NOMO-1 (cell line): ENCODE measurements around the gene RPAIN.
A peak's percentile ranks its signal among the peaks of the same experiment; 100 is the strongest.
"Not testable (repeated sequence)": the region's sequence is repeated elsewhere in the genome, so short reads cannot be mapped to it uniquely, and the experiment has no call there.

Source experiments
- DNase-seq, 2 experiments: peaks; one replicate each; lab custom pipeline; 2025; ENCODE audit not compliant: unreplicated experiment in 2 of 2; lab: John Stamatoyannopoulos, UW

RPAIN gene

DNA sequence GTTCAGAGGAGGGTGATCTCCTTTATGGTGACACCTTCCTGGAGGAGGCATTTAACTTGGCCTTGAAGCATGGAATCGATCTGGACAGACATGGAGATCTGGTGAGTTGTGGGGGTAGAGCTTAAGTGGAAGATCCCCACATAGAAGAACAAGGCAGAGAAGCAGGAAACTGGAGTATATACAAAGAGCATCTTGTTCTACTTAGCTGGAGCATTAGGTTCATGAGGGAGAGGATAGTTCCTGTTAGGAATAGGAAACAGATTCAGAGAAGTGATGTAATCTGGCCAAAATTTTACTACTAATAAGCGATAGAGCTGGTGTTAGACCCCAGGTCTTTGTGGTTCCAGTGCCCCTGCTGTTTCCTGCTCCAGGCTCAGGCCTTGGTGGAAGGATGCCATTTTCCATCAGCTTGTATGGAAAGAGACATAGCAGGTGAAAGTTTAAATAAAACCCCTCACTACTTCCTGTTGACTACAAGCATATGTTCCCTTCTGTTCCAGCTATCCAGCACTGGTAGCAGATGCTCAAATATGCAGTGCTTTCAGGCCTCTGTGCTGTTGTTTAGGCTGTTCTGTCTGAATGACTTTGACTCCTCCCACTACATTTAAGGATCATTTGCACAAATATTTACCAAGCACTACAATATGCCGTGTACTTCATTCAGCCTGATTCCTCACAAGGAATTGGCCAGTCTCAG is 9.4 kb downstream of the RPAIN start:
- no peak for DNase-seq

DNA sequence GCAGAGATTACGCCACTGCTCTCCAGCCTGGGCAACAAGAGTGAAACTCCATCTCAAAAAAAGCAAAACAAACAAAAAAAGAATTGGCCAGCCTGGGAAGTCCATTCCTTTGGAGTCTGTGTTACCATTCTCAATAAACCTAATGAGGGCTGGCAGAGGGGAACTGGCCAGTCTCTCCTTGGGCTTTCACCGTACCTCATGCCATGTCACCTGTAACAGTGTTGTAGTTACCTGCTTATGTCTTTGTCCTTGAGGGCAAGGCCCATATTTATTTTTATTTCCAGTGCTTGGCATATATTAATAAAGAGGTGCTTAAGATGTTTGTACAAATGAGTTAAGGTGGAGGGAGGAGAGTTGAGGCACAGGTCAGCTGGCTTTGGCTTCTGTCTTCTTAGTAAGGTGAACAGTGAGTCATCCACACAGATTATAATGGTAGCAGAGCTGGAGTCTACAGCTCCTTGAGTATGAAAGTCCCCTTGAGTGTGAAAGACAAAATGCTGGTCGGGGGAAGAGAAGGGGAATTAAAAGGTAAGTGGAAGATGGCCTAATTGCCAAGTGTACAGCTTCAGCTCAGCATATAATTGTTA is 10.5 kb downstream of the RPAIN start:
- no peak for DNase-seq

GRCh38 chr17:5431234-5431633 is 11.3 kb downstream of the RPAIN start:
- DNase-seq, result not testable (repeated sequence)

DNA sequence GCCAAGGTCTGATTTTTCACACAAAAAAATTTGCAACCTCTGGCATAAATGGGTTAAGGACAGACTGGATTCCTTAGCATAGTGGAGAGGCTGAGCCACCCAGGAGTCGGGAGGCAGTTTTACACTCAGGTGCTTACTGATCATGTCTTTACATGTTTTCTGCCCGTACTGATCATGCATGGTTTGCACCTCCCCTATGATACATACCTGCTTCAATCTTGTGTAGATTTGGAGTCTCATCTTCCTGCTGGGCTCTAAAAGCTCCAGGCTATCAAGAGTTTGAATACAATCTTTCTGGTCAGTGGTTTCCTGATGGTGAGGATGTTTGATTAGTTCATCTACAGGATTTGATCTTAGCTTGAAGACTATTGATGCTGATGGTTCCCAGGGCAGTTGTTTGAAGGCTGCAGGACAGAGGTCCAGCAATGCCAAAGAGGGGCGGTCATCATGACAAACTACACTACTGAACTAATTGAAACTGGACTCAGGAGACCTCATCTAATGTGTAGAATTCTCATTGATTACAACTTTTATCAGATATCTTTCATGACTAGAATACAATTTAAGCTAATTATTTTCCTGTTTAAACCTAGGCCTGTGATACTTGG is 12.1 kb downstream of the RPAIN start:
- no peak for DNase-seq

- DNase-seq, result no peak
Observed at GRCh38 chr17:5434984-5435383, 15.0 kb downstream of the RPAIN start.

DNA sequence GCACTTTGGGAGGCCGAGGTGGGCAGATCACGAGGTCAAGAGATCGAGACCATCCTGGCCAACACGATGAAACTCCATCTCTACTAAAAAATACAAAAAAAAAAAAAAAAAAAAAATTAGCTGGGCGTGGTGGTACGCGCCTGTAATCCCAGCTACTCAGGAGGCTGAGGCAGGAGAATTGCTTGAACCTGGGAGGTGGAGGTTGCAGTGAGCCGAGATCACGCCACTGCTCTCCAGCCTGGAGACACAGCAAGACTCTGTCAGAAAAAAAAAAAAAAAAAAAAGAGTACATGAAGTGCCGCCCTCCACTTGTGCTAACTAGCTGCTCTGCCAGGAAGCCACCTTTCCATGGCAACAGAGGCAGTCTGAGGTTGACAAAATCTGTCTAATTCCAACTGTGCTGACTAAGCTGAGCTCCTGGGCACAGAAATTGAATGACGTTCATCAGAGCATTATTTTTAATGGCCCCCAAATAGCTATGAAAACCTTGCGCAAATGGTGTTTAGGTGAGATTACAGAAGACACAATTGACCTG is 15.9 kb downstream of the RPAIN start:
- not testable (repeated sequence) for DNase-seq

- DNase-seq, result peak in 1 of 2 experiments; percentile 28
Observed at GRCh38 chr17:5437721-5438317, 17.8 kb downstream of the RPAIN start.

- peak; percentile 91 to 95 for DNase-seq
Observed at GRCh38 chr17:5438716-5439445, 18.9 kb downstream of the RPAIN start, which contains the start of gene C1QBP. Gene C1QBP, minus strand, starts transcription at chr17:5439155. Its CDS starts 82 bp downstream, at chr17:5439073.

DNA sequence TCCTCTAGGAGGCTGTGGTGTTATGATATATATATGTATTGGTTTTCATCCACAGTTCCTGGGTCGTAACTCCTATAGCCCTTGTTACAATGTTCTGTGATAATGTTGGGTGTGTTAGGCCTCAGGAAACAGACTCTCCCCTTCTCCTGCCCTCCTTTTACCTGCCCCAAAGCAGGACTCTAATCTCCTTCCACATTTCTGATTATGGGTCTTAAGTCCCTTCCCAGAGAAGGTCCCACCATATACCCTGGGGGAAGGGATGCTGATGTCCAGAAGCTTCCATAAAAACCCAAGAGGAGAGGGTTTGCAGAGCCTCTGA is 19.4 kb downstream of the RPAIN start:
- DNase-seq, result no peak

- no peak for DNase-seq
Observed at GRCh38 chr17:5443728-5444127, 23.7 kb downstream of the RPAIN start.

- no peak for DNase-seq
Observed at GRCh38 chr17:5444209-5444608, 24.2 kb downstream of the RPAIN start.

GRCh38 chr17:5446786-5447185 is 26.8 kb downstream of the RPAIN start:
- DNase-seq, result no peak

DNA sequence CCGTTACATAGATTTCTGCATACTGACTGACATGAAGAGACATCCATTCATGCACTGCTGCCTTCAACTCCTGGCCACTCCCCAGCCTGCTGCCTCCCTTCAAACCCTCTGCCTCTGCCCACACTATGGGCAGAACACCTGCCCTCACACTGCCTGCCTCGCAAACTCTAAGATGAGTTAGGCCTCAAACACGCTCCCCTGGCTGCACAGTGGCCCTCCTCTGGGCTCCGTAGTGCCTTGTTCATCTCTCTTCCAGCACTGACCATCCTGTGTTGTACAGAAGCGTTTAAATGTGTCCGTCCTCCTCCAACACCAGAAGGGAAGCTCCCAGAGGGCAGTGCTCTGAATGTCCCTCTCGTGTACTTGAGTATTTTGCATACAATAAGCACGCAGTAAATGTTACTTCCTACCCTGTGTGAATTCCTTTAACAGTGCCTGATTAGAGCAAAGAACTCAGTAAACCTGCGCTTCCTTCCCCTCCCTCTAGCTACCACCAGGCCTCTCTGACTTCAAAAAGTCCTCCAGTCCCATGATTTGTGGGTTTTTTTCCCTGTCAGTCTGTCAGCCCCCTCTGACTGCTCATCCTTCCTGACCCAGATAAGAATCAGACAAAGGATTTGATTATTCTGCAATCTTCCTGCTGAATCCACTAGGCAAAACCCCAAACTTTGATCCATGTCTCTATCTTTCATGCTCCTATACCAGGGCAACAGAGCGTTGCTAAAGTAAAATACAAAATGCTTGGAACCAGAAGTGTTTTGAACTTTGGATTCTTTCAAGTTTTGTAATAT is 44.9 kb downstream of the RPAIN start:
- DNase-seq, result no peak

- no peak for DNase-seq
Observed at GRCh38 chr17:5466295-5466694, 46.3 kb downstream of the RPAIN start.

GRCh38 chr17:5467416-5467815 is 47.4 kb downstream of the RPAIN start:
- no peak for DNase-seq

DNA sequence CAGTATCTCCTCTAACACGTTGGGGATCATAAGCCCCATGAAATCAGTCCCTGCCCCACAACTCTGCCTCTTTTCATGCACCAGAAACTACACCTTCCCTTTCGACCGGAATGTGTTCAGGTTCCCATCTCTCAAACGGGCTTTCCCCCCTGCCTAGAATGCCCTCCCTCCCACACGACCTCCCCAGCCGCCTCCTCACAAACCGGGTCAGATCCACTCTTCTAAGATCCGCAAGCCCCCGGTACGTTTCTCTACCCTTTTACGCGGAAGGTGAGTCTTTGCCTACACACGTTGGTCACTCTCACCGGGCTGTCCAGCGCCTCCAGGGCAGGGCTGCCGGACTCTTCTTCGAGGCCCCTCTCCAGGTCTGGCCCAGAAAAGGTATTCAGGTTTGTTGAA is 48.1 kb downstream of the RPAIN start:
- DNase-seq, result no peak

- no peak for DNase-seq
Observed at GRCh38 chr17:5472511-5472910, 52.5 kb downstream of the RPAIN start.

- no peak for DNase-seq
Observed at GRCh38 chr17:5473906-5474305, 53.9 kb downstream of the RPAIN start.

DNA sequence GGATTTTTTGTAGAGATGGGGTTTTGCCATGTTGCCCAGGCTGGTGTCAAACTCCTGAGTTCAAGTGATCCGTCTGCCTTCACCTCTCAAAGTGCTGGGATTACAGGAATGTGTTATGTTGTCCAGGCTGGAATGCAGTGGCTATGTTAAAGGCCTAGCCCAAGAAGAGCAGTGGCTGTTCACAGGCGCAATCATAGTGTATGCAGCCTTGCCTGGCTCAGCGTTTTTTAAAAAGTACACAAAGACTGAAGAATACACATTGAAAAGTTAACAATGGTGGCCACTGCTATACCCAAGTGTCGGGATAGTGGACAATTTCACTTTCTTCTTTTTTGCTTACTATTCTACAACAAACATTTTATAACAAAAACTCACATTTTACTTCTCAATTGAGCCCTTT is 59.0 kb downstream of the RPAIN start:
- no peak for DNase-seq

DNA sequence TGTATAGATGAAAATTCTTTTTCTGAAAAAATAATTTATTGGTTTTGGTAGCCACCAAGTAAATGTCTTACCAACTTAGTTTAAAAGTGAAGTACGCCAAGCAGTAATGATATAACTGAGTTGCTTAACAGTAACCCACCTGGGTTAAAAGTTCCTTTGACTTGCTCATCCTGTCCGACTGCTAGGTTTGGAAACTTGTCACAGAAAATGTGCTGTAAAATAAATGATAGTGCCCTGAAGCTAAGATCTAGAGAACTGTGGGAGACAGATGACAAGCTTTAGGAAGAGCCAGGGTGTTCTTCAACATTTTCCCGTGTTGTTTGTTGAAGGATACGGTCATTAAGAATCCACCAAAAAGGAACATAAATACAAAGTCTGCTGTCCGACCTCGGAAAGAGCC is 61.0 kb downstream of the RPAIN start:
- DNase-seq, result no peak
